GM19193 (cell line): ENCODE results near the gene HELB.

Source experiments
- POLR2A ChIP-seq: IDR thresholded peaks from 4 replicates; pipeline ENCODE4 v1.6.1; 2011; ENCODE audit not compliant: insufficient read depth, insufficient read length; ENCODE audit errors: extremely low read depth

The HELB gene

DNA sequence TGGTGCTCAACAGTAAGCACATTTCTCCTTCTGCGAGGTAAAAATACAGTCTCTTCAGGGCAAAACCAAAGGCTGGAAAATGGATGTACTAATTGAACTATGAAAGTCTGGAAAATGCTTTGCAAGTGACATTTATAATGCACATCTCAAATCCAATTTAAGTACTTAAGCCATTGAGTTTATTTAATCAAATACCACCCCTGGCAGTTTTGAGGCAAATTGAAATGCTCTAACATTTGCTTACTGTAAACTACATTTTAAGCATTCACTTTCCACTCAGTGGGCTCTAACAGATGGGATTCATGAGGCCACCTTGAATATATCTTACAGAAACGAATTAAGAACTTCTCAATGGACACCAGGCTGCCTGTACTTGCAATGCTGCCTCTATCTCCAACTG, 69.7 kb downstream of the HELB start:
- no peak for TF ChIP-seq POLR2A

DNA sequence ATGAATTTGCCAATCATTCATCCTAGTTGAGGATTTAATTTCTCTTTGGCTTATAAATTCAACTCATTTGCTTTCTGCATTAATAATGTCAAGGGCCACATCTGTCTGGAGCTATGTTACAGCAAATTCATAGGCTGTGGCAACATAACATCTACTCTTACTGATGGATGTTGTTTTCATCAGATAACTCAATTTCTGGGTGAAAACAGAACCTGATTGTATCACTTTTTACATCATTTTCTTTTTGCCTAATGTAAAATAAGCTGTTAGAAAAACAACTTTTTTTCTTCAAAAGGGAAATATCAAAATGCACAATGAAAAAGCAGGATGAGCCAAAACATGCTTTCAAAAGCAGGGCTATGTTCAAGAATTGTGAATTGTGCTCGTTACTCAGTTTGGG, 73.3 kb downstream of the HELB start:
- no peak for TF ChIP-seq POLR2A

DNA sequence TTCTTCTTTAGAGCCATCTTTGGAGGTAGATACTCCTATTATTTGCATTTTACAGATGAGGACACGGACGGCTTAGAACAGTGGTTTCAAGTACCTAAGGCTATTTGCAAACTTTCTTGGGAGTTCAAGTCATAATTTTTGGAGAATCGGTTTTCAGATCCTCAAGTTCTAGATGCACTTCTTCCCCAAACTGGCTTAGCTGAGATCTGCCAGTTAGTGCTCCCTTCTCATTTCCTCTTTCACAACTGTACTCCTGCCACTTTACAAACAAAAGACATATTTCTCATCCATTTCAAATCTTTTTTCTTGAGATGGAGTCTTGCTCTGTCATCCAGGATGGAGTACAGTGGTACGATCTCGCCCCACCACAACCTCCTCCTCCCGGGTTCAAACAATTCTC, 77.3 kb downstream of the HELB start:
- TF ChIP-seq POLR2A = no peak

DNA sequence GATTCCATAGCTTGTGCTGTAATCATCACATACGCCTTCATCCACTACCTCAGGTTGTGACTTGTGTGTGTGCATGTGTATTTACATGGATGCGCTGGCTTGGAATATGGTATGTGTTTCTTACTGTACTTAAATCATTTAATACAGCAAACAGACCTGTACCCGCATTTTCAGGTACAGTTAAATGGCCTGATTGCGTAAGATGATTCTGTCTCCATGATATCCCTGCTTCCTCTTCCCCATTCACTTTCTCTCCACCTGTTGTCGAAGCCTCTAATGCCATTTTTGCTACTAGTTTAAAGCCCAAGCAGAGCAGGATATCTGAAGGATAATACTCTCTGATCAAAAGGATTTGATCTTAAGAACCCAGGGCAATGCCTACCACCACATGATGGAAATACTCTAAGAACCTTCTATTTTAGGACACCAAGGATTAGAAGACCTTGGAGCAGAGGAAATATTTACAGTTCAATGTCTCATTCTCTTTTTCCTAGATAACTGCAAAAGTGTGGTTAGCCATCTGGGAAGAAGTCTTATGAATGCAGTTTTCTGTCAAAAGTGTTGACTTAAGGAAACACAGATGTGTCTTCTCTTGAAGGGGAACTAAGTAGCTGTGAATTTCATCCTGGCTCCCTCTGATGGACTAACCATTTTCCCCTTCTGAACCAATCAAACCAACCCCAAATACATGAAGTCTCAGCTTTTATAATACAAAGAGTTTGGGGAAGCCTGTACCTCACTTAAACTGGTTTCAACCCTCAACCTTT, 78.7 kb downstream of the HELB start:
- TF ChIP-seq POLR2A = no peak

DNA sequence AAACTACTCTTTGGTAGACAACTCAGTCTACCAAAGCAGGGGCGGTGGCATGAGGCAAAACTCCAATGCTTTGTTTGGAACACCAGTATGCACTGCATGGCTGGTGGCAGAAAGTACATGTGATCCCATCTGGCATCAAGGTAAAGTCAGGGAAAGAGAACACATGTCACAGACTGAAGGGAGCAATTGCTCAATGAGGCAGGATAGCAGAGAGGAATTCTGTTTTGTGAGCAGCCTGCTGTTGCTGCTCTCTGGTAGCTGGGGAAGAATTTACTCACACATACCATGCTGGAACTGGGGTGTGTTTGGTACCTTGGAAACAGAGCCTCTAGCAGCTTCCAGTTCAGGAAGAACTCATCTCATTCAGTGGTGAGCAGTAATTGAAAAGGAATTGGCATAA, 84.8 kb downstream of the HELB start:
- no peak for TF ChIP-seq POLR2A
